IPS-20b (cell line): ENCODE results near the gene EIPR1.
A peak's percentile ranks its signal among the peaks of the same experiment; 100 is the strongest.

ENCODE experiments used
- H3K27ac ChIP-seq: one replicate; pipeline ENCODE4 v1.5.1; 2013; ENCODE audit warnings: low read length
- H3K27me3 ChIP-seq: 2 replicates; pipeline ENCODE4 v1.6.1; 2013; ENCODE audit warnings: mild to moderate bottlenecking, low read length, inconsistent platforms; ENCODE audit not compliant: insufficient read depth
- H3K36me3 ChIP-seq: 2 replicates; pipeline ENCODE4 v1.6.1; 2013; ENCODE audit warnings: low read depth, mild to moderate bottlenecking, inconsistent platforms, low read length, moderate library complexity; ENCODE audit not compliant: insufficient read depth
- H3K4me1 ChIP-seq: 2 replicates; pipeline ENCODE4 v1.6.1; 2013; ENCODE audit warnings: mild to moderate bottlenecking, control low read depth, inconsistent platforms, low read length, moderate library complexity; ENCODE audit not compliant: insufficient read depth
- H3K4me3 ChIP-seq: 2 replicates; pipeline ENCODE4 v1.5.1; 2013; ENCODE audit warnings: mild to moderate bottlenecking, low read length, inconsistent platforms
- H3K9ac ChIP-seq: 2 replicates; pipeline ENCODE4 v1.6.1; 2013; ENCODE audit warnings: low read depth, mild to moderate bottlenecking, inconsistent platforms, low read length, moderate library complexity
- H3K9me3 ChIP-seq: 2 replicates; pipeline ENCODE4 v1.6.1; 2013; ENCODE audit warnings: mild to moderate bottlenecking, low read depth, low read length, inconsistent platforms; ENCODE audit not compliant: insufficient read depth

The EIPR1 gene

DNA sequence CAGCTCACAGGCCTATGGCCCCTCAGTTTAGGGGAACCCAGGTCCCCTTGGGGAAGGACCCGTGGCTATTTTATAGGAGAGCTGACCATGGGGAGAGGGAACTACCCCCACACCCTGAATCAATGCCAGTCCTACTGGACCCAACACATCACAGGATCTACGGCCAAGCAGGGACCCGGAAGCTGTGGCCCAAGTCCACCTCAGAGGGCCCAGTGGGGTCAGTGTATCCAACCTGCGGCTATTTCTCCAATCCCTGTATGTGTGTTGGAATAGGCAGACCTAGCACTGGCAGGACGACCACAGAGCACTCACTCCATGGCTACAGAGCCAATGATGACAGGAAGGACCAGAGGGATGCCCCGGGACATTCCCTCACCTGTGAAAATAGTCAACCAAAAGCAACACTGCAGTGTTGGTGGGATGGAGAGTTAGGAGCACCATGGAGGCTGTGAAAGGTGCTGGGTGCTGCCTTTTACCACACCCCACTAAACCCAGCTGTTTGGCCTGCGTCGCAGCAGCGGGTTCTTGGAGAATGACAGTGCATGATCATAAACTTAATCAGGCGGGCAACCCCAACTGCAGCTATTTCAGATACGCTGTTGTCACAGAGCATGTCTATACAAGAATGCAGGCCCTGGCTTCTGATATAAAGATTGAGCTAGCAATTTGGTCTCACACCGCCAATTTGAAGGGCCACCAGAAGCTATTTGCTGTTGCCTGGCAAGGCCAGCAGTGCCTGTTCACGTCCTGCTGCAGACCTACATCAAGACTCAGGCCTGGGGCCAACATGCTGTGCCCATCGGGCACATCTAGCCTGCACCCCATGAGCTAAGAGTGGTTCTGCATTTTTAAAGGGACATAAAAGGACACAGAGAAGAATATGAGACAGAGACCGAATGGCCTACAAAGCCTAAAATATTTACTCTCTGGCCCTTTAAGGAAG is 110.4 kb downstream of the EIPR1 start:
- Histone ChIP-seq H3K4me3 (no peak overlapping the region), H3K27me3 (peaks cover 13% of the 10 kb centered on the region; the same call in 1 of the 2 replicates), H3K9me3 (no peaks in the 10 kb centered on the region), H3K27ac (no peak overlapping the region), H3K9ac (0 out of 2 replicates have a peak overlapping the region, but pooled peaks have one; percentile 11), H3K4me1 (peaks cover 18% of the 10 kb centered on the region), H3K36me3 (no peaks in the 10 kb centered on the region)

DNA sequence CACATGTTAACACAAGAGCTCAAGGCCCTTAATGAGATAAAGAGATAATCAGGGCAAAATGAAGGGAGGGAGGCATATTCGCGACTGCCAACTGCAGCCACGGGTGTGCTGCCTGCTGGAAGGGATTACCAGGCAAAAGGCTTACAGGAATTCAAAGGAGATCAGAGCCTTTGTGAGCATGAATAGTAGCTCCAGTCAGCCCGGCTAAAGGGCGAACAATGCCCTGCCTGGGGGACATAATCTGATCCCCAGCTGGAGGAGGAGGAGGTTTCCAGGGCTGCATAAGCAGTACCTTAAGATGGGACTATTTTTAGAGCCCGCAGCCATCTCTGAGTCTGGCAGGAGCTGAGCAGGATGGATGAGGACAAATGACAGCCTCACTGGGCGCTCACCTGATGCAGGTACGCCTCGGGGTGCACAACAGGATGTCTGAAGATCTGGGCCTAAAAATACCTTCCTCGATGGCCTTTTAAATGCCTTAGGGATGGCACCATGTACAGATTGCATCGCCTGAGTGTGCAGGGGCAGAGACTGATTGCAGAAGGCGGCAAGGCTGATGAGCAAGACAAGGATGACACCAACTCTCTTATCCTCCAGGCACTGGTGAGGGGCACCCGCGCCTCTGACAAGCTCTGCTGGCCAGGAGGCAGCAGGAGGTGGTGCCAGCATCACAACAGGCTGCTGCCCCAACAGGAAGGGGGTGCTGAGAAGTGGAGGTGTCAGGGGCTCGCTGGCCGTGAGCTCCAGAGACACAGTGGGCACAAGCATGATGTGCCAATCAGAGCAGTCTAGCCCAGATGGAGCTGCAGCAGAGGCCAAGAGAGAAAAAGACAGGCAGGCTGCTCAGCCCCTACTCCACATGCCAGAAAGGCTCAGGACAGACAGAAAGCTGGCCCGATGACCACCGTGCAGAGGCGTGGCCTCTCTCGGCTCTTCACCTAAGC is 111.4 kb downstream of the EIPR1 start:
- H3K9ac ChIP-seq: peak overlapping the region; percentile 23; the same call in 1 of the 2 replicates

DNA sequence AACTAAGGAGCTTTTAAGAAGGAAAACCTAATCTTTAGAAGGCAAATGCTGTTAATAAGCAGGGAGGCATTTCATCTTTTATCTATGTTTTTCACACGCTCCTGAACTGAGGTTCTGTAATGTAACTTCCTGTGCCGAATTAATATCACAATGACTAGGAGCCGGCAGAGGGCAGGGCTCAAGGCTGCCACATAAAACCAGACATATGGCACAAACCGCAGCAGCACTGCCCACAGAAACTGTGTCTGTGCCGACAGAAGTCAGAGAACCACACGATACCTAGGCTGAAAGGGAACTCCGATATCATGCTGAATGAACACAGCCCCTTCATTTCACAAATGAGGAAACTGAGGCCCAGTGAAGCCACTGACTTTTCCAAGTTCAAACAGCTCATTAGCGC is 112.1 kb downstream of the EIPR1 start:
- no peaks in the 10 kb centered on the region for H3K9me3 ChIP-seq
- no peak overlapping the region for H3K27ac ChIP-seq
- H3K4me1 ChIP-seq: peaks cover 18% of the 10 kb centered on the region
- H3K27me3 ChIP-seq: peaks cover 13% of the 10 kb centered on the region; the same call in 1 of the 2 replicates
- peak overlapping the region; percentile 23; the same call in 1 of the 2 replicates for H3K9ac ChIP-seq
- peak overlapping the region; percentile 3; the same call in 1 of the 2 replicates for H3K4me3 ChIP-seq
- no peaks in the 10 kb centered on the region for H3K36me3 ChIP-seq

More for the DNA sequence above, 111.4 kb downstream of the EIPR1 start:
- Histone ChIP-seq H3K27ac (no peak overlapping the region), H3K9me3 (no peaks in the 10 kb centered on the region), H3K36me3 (no peaks in the 10 kb centered on the region), H3K4me3 (peak overlapping the region; percentile 27; the same call in 1 of the 2 replicates), H3K27me3 (peaks cover 13% of the 10 kb centered on the region; the same call in 1 of the 2 replicates), H3K4me1 (peaks cover 18% of the 10 kb centered on the region)

DNA sequence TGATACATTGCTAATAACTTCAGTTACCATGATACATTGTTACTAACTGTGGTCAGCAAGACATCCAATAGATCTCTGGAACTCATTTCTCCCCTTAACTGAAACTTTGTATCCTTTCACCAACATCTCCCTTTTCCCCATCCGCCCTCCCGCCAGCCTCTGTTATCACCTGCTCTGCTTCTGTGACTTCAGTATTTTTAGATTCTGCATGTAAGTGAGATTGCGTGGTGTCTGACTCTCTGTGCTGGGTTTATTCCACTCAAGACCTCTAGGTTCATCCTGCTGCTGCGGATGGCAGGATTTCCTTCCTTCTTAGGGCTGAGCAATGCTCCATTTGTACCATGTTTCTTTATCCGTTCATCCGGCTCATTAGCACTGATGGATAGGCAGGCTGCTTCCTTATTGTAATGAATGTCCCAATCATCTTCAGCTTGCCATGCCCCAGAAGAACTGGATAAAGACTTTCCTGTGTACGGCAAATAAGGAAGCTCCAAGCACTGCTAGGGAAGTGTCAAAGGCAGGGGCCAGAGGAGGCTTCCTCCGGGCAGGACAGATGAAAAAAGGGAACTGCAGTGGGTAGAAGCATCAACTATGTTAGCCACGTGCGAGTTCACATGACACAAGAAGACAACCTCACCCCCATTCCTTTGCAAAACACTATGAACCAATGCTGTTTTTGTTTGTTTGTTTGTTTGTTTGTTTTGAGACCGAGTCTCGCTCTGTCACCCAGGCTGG is 113.4 kb downstream of the EIPR1 start:
- Histone ChIP-seq H3K27ac (no peak overlapping the region), H3K4me3 (no peak overlapping the region), H3K4me1 (peaks cover 18% of the 10 kb centered on the region), H3K27me3 (peaks cover 13% of the 10 kb centered on the region; the same call in 1 of the 2 replicates), H3K36me3 (no peaks in the 10 kb centered on the region), H3K9ac (no peak overlapping the region), H3K9me3 (no peaks in the 10 kb centered on the region)

DNA sequence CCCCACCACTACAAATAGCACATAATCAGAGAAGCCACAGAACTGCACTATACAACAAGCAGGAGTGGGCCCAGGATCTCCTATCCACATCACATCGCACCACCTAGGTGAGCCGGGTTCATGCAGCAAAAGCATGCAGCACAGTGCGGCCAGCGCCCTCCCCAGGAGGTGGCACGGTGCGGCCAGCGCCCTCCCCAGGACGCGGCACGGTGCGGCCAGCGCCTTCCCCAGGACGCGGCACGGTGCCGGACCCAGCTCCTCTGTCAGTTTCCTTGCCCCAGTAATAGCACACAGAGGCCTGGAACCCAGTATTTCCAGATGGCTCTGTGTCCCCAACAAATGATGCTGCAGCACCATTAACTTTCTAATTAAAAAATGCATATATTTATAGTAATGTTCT is 114.1 kb downstream of the EIPR1 start:
- Histone ChIP-seq H3K4me3 (no peak overlapping the region), H3K27me3 (peaks cover 13% of the 10 kb centered on the region; the same call in 1 of the 2 replicates), H3K36me3 (no peaks in the 10 kb centered on the region), H3K9me3 (no peaks in the 10 kb centered on the region), H3K27ac (no peak overlapping the region), H3K9ac (no peak overlapping the region), H3K4me1 (peaks cover 18% of the 10 kb centered on the region)

DNA sequence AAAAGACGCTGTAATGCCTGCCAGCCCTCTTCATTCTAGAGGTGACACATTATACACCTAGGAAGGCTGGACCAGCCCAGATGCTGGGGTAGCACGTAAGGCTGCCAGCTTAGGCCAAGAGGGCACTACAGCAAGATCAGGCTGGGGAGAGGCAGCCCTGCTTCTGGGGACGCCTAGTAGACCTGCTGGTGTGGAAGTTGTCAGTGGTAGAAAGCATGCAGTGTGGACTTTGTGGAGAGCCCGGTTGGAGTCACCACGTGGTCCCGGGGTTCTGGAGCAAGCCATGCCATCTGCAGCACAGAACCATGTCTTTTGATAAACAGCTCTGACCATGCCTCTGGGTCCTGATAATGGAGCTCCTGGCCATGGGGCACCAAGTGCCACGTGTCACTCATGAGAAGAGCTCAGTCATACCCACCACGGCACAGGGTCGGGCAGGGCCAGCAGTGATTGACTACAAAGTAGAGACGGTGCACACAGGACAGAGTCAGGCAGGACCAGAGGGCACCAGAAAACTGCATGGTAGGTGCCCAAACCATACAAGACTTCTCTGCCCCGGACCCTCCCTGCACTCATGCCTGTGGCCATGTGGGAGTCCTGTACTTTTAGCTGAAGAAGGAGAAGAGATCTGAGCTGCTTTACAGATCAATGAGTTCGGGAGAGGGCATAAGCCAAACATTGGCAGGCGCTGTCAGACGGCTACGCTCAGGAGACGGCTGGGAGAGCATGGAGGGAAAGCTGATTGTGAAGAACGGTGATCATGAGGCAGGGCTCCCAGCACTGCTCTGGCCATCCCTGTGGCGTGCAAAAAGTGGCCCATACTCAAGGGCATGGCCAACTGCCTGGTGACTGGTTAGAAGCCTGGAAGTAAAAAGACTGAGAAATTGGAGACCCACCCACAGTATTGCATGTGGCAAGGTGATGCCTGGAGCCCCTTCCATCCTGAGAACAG is 114.9 kb downstream of the EIPR1 start:
- H3K27me3 ChIP-seq: peaks cover 10% of the 10 kb centered on the region; the same call in 1 of the 2 replicates
- no peaks in the 10 kb centered on the region for H3K9me3 ChIP-seq
- H3K4me3 ChIP-seq: no peak overlapping the region
- H3K9ac ChIP-seq: no peak overlapping the region
- no peak overlapping the region for H3K27ac ChIP-seq
- no peaks in the 10 kb centered on the region for H3K36me3 ChIP-seq
- H3K4me1 ChIP-seq: peaks cover 18% of the 10 kb centered on the region

DNA sequence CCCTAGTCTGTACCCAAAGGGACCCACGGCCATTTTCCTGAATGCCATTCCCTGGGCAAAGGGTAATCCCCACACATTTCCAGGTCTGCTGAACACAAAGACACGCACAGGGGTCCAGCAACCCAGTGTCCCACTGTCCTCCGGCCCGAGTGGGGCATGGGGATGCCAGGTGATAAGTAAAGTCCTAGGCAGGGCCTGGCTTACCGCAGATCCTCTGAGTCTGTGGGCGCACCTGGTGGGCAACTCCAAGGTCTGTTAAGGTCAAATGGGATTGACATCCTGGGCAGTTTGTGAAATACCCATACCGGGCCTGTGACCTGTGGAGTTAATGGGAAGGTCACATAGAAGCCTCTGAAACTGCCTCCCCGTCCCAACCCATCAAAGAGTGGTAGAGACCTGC is 116.1 kb downstream of the EIPR1 start:
- Histone ChIP-seq H3K4me3 (no peak overlapping the region), H3K36me3 (no peaks in the 10 kb centered on the region), H3K27ac (no peak overlapping the region), H3K27me3 (peaks cover 5% of the 10 kb centered on the region; the same call in 1 of the 2 replicates), H3K4me1 (peaks cover 12% of the 10 kb centered on the region), H3K9me3 (no peaks in the 10 kb centered on the region), H3K9ac (no peak overlapping the region)

DNA sequence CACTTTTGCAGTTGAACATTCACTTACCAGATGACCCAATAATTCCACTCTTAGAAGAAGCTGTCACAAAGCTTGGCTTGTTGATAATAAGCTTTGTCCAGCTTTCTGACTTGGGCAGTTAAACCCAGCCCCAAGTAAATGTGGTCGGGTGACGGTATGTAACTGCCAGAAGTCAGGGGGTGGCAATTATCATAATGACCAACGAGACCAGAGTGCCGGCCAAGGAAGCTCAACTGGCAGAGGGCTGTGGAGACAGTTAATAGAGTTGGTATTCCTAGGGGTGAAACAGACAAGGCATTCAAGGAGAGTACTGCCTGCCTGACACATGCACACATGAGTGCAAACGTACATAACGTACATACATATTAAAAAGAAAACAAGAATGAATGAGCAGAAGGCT is 116.7 kb downstream of the EIPR1 start:
- H3K27ac ChIP-seq: no peak overlapping the region
- no peaks in the 10 kb centered on the region for H3K36me3 ChIP-seq
- no peak overlapping the region for H3K9ac ChIP-seq
- H3K4me1 ChIP-seq: peaks cover 9% of the 10 kb centered on the region
- H3K4me3 ChIP-seq: no peak overlapping the region
- H3K9me3 ChIP-seq: no peaks in the 10 kb centered on the region
- H3K27me3 ChIP-seq: peaks cover 5% of the 10 kb centered on the region; the same call in 1 of the 2 replicates

DNA sequence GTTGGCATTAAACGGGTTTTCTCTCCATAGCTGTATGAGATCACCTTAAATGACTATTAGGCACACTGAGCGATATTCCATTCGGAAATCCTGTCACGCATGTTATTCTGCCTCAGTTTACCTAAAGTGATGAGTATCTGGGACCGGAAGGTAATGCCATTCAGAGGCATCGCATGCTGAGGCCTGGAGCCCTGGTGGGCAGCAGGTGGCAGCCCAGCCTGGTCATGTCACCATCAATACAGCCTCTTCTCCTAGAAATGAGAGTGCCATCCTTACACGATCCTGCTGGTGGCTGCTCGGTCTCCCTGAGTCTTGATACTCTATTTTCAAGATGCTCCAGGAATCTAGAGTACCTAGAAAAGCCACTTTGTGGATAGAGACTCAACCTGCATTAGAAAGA is 119.8 kb downstream of the EIPR1 start:
- Histone ChIP-seq H3K9me3 (no peaks in the 10 kb centered on the region), H3K9ac (no peak overlapping the region), H3K36me3 (no peaks in the 10 kb centered on the region), H3K4me3 (no peak overlapping the region), H3K27ac (no peak overlapping the region), H3K4me1 (no peaks in the 10 kb centered on the region), H3K27me3 (no peaks in the 10 kb centered on the region)

DNA sequence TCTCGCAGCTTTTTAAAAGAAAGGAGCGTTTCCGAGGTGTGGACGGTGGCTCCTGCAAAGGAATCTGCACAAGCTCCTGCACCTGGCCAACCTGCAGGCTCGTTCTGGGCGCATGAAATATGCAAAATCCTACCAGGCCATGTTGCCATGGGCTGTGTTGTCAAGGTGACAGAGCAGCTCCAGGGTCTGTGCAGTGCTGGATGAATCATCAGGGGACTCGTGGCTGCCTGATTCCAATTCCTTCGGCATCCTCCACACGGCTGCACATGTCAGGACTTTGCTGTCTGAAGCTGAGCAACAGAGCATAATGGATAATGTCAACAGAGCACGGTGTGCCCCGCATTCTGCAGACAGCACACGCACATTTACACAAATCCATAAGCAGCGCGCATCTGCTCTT is 120.5 kb downstream of the EIPR1 start:
- Histone ChIP-seq H3K27me3 (no peaks in the 10 kb centered on the region), H3K27ac (no peak overlapping the region), H3K9me3 (no peaks in the 10 kb centered on the region), H3K4me3 (no peak overlapping the region), H3K36me3 (no peaks in the 10 kb centered on the region), H3K4me1 (no peaks in the 10 kb centered on the region), H3K9ac (no peak overlapping the region)
